GM23248 (cell line): ENCODE results near the gene GLT1D1. TPM values are rescaled to one million over a fixed set of nuclear protein-coding genes. Genes with fewer than 3 reads are reported as not detected.

Experiments
- DNase-seq: peaks from one replicate; pipeline ENCODE4 v3.0.0-alpha.2; 2015
- H2AFZ ChIP-seq: fragments of 200-600 bp; sonication (generic); 2 replicates; pipeline ENCODE4 v1.6.1; 2016; ENCODE audit warnings: antibody characterized with exemption
- H3F3A ChIP-seq: fragments of 200-600 bp; sonication (generic); 2 replicates; pipeline ENCODE4 v1.6.1; 2016; ENCODE audit warnings: mild to moderate bottlenecking, antibody characterized with exemption, mixed run types; ENCODE audit not compliant: insufficient read depth
- H3K27ac ChIP-seq: fragments of 200-600 bp; sonication (generic); 2 replicates; pipeline ENCODE4 v1.5.1; 2016; ENCODE audit warnings: mild to moderate bottlenecking
- H3K27me3 ChIP-seq: fragments of 200-600 bp; sonication (generic); replicated peaks from 2 replicates; pipeline ENCODE4 v1.6.1; 2016; ENCODE audit warnings: mild to moderate bottlenecking; ENCODE audit not compliant: insufficient read depth
- H3K36me3 ChIP-seq: fragments of 200-600 bp; sonication (generic); 2 replicates; pipeline ENCODE4 v1.6.1; 2016; ENCODE audit warnings: low read depth, mild to moderate bottlenecking
- H3K4me1 ChIP-seq: fragments of 200-600 bp; sonication (generic); 2 replicates; pipeline ENCODE4 v1.6.1; 2016; ENCODE audit warnings: mild to moderate bottlenecking; ENCODE audit not compliant: insufficient read depth
- H3K4me2 ChIP-seq: fragments of 200-600 bp; sonication (generic); one replicate; pipeline ENCODE4 v1.6.1; 2016; ENCODE audit warnings: mild to moderate bottlenecking; ENCODE audit not compliant: unreplicated experiment
- H3K4me3 ChIP-seq: fragments of 200-600 bp; sonication (generic); 2 replicates; pipeline ENCODE4 v1.5.1; 2016; ENCODE audit warnings: mild to moderate bottlenecking
- H3K79me2 ChIP-seq: fragments of 200-600 bp; sonication (generic); 2 replicates; pipeline ENCODE4 v1.6.1; 2016; ENCODE audit warnings: mild to moderate bottlenecking; ENCODE audit not compliant: insufficient read depth
- H3K9ac ChIP-seq: fragments of 200-600 bp; sonication (generic); 2 replicates; pipeline ENCODE4 v1.6.1; 2016; ENCODE audit warnings: mild to moderate bottlenecking
- H3K9me2 ChIP-seq: fragments of 200-600 bp; sonication (generic); 2 replicates; pipeline ENCODE4 v1.6.1; 2016; ENCODE audit warnings: mixed run types, mild to moderate bottlenecking, moderate library complexity; ENCODE audit not compliant: insufficient read depth
- H3K9me3 ChIP-seq: fragments of 200-600 bp; sonication (generic); one replicate; pipeline ENCODE4 v1.6.1; 2017; ENCODE audit warnings: low read depth
- H4K20me1 ChIP-seq: fragments of 200-600 bp; sonication (generic); 2 replicates; pipeline ENCODE4 v1.6.0; 2016; ENCODE audit not compliant: insufficient read depth
- EZH2 ChIP-seq: fragments of 200-600 bp; sonication (generic); IDR thresholded peaks from 2 replicates; pipeline ENCODE4 v1.6.1; 2018; ENCODE audit warnings: antibody characterized with exemption, mild to moderate bottlenecking; ENCODE audit not compliant: insufficient read depth, poor library complexity, severe bottlenecking
- EZH2phosphoT487 ChIP-seq: fragments of 200-600 bp; sonication (generic); IDR thresholded peaks from 2 replicates; pipeline ENCODE4 v1.6.1; 2018; ENCODE audit warnings: antibody characterized with exemption, moderate library complexity, mild to moderate bottlenecking, low read depth; ENCODE audit not compliant: insufficient read depth
- WGBS, 2 experiments: methylation state at CpG; one replicate each; pipeline ENCODE4 v1.1.6; 2015 to 2017; ENCODE audit warnings: low lambda C conversion rate in 2 of 2, low coverage in 1 of 2; ENCODE audit errors: missing lambda C conversion rate in 2 of 2; 5-methylcytosine and 5-hydroxymethylcytosine counted together
- in situ Hi-C: fragments of 300-500 bp; cut with MboI; formaldehyde crosslinking; loops from 2 replicates; pipeline ENCODE4 v1.15.0; 2020
- polyA plus RNA-seq: library from polyadenylated mRNA; unstranded; fragments of >200 nt; fragmentation: Nextera tagmentation; extraction: Ambion mirVana; gene quantifications from 2 replicates; pipeline ENCODE4 v1.2.1, GENCODE V29; 2016
- total RNA-seq: library from RNA; depleted of rRNA; stranded (reverse); fragments of >200 nt; shearing (Covaris generic); gene quantifications from 2 replicates; pipeline ENCODE4 v1.2.3, GENCODE V29; 2014

Gene GLT1D1
- total and polyA plus RNA-seq, 2 experiments from 2014 or later: not detected

DNA sequence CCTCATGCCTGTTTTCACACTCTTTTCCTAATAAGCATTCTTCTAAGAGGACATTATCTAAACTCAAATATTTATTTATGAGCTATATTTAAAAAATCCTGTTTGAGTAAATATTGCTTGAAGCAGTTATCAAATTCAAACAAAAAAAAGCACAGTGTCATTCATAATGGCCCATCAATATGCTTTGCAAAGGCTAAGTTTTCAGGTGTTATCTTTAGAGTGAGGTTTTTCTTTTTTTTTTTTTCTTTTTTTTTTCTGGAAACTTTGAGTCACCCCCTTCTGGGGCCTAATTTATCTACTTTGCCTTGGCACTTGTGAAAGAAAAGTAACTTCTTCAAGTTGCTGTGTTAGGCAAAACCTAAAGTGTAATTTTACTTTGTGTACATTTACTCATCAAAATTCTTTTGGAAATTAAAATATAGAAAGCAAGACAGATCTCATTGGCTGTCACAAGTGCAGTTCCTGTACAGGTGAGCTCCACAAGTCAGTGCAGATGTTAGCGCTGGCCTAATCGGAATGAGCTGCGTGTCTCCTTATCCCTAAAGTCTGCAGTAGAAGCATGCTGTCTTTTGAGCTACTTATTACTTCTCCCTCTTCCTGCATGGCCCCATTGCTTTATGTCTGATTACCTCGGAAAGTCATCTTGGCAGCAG, 53.3 kb downstream of the GLT1D1 start:
- no peak overlapping the region for H3K4me2 ChIP-seq
- H3K9me3 ChIP-seq: no peaks in the 10 kb centered on the region
- TF ChIP-seq EZH2phosphoT487 (no peak), EZH2 (no peak)
- 41 to 42% methylated on average over 4 of the region's 4 CpGs for WGBS, 2 experiments
- no peaks in the 10 kb centered on the region for H3K27me3 ChIP-seq
- no peaks in the 10 kb centered on the region for H3F3A ChIP-seq
- no peaks in the 10 kb centered on the region for H4K20me1 ChIP-seq
- H3K9ac ChIP-seq: no peak overlapping the region
- H3K9me2 ChIP-seq: no peaks in the 10 kb centered on the region
- no peaks in the 10 kb centered on the region for H3K4me1 ChIP-seq
- no peak overlapping the region for H2AFZ ChIP-seq
- H3K4me3 ChIP-seq: no peak overlapping the region
- H3K27ac ChIP-seq: no peak overlapping the region
- in situ Hi-C loops: no loop called here
- no peaks in the 10 kb centered on the region for H3K79me2 ChIP-seq
- no peaks in the 10 kb centered on the region for H3K36me3 ChIP-seq
- DNase-seq: no peak

DNA sequence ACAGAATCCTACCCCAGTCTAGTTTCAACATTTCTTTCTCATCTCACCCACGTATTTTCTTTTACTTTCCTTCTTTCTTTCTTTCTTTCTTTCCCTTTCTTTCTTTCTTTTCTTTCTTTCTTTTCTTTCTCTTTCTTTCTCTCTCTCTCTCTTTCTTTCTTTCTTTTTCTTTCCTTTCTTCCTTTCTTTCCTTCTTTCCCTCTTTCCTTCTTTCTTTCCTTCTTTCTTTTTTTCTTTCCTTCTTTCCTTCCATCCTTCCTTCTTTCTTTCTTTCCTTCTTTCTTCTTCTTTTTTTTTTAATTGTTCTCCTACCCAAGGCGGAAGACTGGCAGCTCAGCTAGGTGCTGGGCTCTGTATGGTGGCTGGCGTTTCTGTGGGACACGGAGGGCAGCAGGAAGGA, 55.0 kb downstream of the GLT1D1 start:
- H3K36me3 ChIP-seq: no peaks in the 10 kb centered on the region
- TF ChIP-seq EZH2phosphoT487 (no peak), EZH2 (no peak)
- 26 to 42% methylated on average over 4 of the region's 4 CpGs for WGBS, 2 experiments

DNA sequence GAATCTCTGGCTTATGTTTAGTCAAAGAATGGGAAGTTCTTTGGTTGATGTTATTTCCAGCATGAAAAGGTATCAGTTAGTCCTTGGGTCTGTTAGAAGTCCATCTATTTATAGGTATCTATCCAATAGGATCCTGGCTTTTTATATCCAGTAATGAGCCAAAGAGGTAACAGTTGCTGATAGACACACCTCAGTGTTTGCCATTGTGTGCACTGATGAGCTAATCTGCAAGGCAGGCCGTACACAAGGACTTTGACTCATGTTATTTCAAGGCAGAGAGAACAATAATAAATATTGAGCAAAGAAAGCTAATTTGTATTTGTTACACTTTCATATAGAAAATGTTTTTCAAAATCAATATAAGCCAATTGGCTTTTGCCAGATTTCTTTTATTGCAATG, 56.4 kb downstream of the GLT1D1 start:
- no peaks in the 10 kb centered on the region for H3K36me3 ChIP-seq
- in situ Hi-C loops: no loop called here
- H3K4me2 ChIP-seq: no peak overlapping the region
- no peak overlapping the region for H2AFZ ChIP-seq
- H3K79me2 ChIP-seq: no peaks in the 10 kb centered on the region
- no peaks in the 10 kb centered on the region for H4K20me1 ChIP-seq
- no peaks in the 10 kb centered on the region for H3F3A ChIP-seq
- no peaks in the 10 kb centered on the region for H3K4me1 ChIP-seq
- H3K9ac ChIP-seq: no peak overlapping the region
- TF ChIP-seq EZH2: no peak
- TF ChIP-seq EZH2phosphoT487: no peak
- no peak overlapping the region for H3K4me3 ChIP-seq
- no peak for DNase-seq
- WGBS, 2 experiments: 18 to 19% methylated on average over 1 of the region's 1 CpG
- H3K9me2 ChIP-seq: no peaks in the 10 kb centered on the region
- no peak overlapping the region for H3K27ac ChIP-seq
- no peaks in the 10 kb centered on the region for H3K9me3 ChIP-seq
- H3K27me3 ChIP-seq: no peaks in the 10 kb centered on the region

More for the DNA sequence above, 55.0 kb downstream of the GLT1D1 start:
- no peaks in the 10 kb centered on the region for H3F3A ChIP-seq
- H3K4me1 ChIP-seq: no peaks in the 10 kb centered on the region
- no peak overlapping the region for H3K9ac ChIP-seq
- in situ Hi-C loops: no loop called here
- no peak overlapping the region for H3K4me2 ChIP-seq
- DNase-seq: no peak
- no peaks in the 10 kb centered on the region for H3K9me2 ChIP-seq
- no peak overlapping the region for H2AFZ ChIP-seq
- no peaks in the 10 kb centered on the region for H4K20me1 ChIP-seq
- H3K4me3 ChIP-seq: no peak overlapping the region
- H3K27ac ChIP-seq: no peak overlapping the region
- no peaks in the 10 kb centered on the region for H3K79me2 ChIP-seq
- H3K27me3 ChIP-seq: no peaks in the 10 kb centered on the region
- no peaks in the 10 kb centered on the region for H3K9me3 ChIP-seq

DNA sequence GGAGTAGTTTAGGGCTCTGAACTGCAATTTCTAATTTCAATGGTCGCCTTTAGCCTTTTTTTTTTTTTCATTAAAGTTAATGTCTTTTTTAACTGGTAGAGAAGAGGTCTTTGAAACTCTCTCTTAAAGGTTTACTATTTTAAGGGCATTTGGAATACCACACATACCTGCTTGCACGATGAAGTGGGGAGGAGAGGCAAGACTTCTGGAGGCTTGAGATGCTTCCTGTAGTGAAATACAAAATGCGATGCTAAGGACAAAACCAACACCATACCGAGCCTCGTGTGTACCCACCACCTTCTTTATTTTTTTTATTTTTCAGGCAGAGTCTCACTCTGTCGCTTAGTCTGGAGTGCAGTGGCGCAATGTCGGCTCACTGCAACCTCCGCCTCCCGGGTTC, 57.4 kb downstream of the GLT1D1 start:
- Histone ChIP-seq H3K79me2 (no peaks in the 10 kb centered on the region), H3K9me3 (no peaks in the 10 kb centered on the region), H3K27ac (no peak overlapping the region), H3F3A (no peaks in the 10 kb centered on the region), H3K4me3 (no peak overlapping the region), H3K4me2 (no peak overlapping the region), H3K27me3 (no peaks in the 10 kb centered on the region), H3K9ac (no peak overlapping the region), H2AFZ (no peak overlapping the region), H3K9me2 (no peaks in the 10 kb centered on the region), H3K36me3 (no peaks in the 10 kb centered on the region), H4K20me1 (no peaks in the 10 kb centered on the region), H3K4me1 (no peaks in the 10 kb centered on the region)
- in situ Hi-C loops: no loop called here
- WGBS, 2 experiments: 54 to 58% methylated on average over 10 of the region's 10 CpGs
- DNase-seq: no peak
- TF ChIP-seq EZH2: no peak
- TF ChIP-seq EZH2phosphoT487: no peak

DNA sequence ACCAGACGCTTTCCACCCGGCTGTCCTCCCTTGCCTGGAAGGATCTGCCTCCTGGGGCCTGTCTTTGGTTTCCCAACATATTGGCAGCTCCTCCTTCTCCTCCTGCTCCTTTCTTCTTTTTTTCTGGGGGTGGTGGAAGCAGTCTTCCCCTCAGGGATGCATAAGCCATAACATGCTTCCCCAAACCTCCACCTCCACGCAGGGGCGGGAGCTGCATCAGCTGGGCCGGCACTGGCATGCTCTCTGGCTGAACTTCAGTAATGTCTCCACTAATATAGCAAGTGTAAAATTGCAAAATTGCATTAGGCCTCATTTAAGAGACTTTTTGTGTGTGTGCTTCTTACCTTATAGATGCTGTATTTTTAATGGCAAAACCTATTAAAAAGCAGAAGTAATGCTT, 58.6 kb downstream of the GLT1D1 start:
- H3K36me3 ChIP-seq: no peaks in the 10 kb centered on the region
- DNase-seq: no peak
- no peak overlapping the region for H3K27ac ChIP-seq
- no peaks in the 10 kb centered on the region for H3K79me2 ChIP-seq
- H3K9ac ChIP-seq: no peak overlapping the region
- no peaks in the 10 kb centered on the region for H4K20me1 ChIP-seq
- H3K9me2 ChIP-seq: no peaks in the 10 kb centered on the region
- no peaks in the 10 kb centered on the region for H3F3A ChIP-seq
- H3K4me3 ChIP-seq: no peak overlapping the region
- TF ChIP-seq EZH2 (no peak), EZH2phosphoT487 (no peak)
- in situ Hi-C loops: no loop called here
- WGBS, 2 experiments: 42 to 58% methylated on average over 5 of the region's 5 CpGs
- H3K4me1 ChIP-seq: no peaks in the 10 kb centered on the region
- H2AFZ ChIP-seq: no peak overlapping the region
- no peaks in the 10 kb centered on the region for H3K27me3 ChIP-seq
- H3K9me3 ChIP-seq: no peaks in the 10 kb centered on the region
- H3K4me2 ChIP-seq: no peak overlapping the region
